ENCODE results near the gene ARFGAP1.

ARFGAP1 gene

DNA sequence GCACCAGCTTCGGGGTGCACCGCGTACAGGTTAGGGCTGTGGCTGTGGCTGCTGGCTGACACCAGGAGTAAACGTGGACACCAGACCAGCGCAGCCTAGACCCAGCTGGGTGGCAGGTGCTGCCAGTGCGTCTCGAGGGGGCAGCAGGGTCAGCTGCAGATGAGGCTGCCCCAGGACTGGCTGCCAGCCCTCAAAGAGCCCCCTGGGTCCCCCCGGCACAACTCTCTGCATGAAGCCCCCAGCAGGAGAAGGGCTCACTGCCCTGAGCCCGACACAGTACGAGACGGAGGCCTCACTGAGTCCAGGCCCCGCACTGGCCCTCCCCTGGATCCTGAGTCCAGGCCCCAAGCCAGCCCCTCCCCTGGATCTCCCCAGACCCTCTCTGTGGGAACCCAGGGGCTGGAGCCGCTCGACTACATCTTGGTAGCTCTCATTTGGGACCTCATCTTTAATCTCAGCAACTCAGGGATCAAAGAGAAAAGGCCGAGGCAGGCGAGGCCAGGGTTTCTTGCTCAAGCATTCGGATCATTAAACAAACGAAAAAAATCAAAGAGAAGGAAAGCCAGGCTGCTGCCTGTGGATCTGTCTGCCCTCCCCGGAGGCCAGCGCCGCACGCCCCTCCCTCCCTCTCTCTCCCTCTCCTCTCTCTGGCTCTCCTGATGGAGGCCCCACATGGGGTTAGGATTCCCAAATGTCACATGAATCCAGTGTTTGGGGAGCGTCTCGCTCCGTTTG lies 11.4 kb upstream of the ARFGAP1 start:
- no peak for DNase-seq

DNA sequence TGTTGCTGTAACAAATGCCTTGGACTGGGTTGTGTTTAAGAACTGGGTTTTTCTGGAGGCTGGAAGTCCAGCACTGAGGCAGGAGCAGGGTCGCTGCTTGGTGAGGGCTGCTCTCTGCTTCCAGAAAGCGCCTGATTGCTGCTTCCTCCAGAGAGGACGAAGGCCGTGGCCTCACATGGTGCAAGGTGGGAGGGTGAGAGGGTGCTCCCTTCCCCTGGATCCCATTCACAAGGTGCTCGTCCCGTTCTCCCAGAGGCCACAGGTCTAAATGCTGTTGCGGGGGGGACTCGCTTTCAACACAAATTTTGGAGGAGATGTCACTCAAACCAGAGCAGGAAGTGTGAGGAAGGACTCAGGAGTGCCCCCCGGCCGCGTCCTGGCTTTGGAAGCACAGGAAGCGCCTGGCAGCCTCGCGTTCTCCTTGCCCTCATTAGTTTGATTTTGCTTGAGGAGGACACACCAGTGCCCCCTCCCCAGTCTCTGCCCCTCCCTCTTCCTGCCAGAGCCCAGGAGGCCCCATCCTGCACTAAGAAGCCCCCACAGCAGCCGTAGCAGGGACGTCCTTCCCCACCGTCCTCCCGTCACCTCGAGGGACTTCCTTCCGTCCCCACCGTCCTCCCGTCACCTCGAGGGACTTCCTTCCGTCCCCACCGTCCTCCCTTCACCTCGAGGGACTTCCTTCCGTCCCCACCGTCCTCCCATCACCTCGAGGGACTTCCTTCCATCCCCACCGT lies 10.7 kb upstream of the ARFGAP1 start:
- no peak for DNase-seq

DNA sequence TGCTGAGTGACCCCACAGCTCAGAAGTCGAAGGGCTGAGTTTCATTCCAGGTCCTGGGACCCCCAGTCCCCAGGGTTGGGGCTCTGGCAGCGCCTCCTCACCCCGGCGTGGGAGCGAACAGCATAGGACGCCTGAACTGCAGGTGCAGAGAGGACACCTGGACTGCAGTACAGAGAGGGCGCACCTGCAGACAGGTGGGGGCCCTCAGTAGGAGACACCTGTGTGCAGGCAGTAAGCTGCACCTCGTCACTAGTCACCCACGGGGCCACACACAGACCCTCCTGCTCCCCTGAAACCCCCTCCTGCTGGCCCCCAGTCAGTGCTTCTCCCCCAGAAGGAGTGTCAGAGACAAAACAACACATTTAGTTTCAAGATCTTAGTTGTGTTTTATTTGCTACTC lies 9.8 kb upstream of the ARFGAP1 start:
- peak; percentile 65 for DNase-seq

DNA sequence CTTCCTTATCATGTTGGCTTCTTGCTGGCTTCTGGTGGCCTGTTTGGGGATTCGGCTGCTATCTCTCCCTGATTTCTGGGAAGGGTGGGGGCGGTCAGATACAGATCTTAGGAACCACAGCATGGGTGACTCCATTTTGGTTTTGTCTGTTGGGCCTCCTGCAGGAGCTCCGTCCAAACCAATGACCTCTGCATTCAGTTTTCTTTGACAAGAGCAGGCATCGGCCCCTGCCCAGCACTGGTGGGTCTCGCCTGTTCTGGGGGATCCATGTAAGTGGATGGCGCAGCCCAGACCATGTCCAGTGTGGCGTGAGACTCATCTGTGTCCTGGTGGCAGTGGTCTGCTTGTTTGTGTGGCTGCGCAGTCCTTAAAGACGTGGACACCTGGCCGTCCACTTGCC lies 8.6 kb upstream of the ARFGAP1 start:
- no peak for DNase-seq

DNA sequence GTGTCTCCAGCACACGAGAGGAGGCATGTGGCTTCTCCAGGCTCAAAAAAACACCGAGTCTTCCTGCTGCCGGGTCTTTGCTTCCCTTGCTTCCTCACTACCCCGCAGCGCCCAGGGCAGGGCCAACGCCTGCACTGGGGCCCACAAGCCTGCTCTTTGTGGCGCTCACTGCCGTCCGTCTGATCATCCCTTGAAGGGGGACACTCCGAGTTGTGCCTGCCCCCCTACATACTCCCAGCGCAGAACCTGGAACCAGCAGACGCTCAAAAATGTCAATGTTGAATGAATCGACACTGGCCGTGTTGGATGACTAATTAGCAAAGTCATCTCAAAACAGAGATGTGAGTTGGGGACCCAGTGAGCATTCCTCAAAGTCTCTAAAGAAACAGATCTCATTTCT lies 8.1 kb upstream of the ARFGAP1 start:
- no peak for DNase-seq

DNA sequence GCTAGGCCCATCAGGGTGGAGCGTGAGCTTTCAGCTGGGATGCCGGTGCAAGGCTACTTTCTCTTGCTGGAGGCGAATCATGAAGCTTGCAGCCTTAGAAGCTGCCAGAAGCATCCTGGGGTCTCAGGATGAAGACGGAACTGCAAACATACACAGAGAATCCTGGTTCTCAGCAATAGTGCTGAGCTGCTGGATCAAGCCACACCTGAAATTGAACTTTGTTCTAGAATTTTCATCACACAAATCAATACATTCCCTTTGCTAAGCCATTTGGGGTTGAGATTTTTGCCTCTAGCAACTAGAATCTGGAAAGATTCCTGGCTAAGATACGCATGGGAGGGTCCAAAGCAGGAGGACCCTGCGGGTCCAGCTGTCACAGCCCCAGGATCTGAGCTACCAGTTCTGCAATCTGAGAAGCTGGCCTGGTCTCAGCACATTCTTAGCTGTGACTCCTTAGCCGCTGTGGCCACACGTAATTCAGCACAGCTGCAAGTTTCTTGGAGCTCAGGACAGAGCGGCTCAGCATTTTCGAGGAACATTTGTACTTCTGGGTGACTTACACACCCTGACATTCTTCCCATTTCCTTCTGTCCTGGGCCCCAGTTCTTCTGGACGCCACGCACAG lies 6.6 kb upstream of the ARFGAP1 start:
- DNase-seq, result peak; percentile 73

DNA sequence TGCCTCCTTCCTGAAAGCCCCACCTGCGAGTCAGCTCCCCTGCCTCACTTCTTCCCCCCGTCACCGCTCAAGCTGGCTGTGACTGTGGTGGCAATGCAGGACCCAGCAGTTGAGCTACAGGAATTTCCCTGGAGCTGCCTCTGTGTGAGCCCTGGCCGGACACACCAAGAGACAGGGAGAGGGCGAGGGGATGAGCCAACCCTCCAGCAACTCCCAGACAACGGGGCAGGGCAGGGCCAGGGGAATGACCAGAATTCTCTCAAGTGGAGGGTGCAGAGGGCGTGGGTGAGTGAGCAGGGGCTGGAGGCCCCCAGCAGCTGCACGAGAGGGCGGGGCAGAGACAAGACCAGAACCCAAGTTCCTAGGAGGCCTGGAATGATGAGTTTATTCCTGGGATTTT lies 4.9 kb upstream of the ARFGAP1 start:
- DNase-seq, result no peak

DNA sequence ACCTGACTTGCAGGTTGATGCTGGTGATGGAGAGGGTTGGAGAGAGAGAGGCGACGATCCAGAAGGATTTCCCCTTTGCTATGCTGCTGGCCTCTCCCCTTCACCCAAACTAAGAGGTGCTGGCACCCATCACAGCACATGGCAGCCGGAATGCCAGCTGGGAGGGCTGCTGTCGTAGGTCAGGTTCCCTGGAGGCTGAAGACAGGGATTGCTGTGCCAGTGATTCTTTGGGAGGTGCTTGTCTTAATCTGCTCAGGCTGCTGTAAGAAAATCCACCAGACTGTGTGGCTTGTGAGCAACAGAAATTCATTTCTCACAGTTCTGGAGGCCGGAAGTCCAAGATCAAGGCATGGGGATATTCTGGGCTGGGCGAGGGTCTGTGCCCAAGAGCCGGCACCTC lies 4.4 kb upstream of the ARFGAP1 start:
- no peak for DNase-seq

DNA sequence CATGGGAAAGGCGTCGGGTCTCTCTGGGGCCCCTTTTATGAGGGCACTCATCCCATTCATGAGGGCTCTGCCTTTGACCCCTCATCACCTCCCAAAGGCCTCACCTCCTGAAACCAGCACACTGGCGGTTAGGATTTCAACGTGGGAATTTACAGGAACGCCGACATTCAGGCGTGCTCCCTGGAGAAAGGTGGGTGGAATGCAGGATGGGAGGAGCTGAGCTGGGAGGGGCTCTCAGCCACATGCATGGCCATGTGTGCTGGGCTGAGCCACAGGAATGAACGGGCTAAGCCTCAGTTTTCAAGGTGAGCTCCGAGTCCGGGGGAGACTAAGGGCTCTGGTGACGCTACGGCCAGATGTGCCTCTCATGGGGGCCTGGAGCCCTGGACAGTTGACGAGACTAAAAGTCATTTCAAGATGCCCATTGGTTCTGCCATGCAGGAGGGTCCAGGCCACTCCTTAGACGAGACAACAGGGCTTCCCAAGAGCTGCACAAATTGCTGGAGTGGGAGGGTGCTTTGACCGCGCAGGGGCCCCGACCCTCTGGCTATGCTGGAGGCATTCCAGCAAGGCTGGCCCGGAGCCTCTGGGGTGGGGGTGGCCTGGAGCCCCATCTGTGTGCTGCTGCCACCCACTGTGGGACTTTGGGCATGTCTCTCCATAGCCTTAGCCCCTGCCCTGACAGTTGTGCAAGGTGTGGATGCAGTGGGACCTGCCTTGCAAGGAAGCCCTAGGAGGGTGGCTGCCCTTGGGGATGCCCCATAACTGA lies 3.8 kb upstream of the ARFGAP1 start:
- no peak for DNase-seq

DNA sequence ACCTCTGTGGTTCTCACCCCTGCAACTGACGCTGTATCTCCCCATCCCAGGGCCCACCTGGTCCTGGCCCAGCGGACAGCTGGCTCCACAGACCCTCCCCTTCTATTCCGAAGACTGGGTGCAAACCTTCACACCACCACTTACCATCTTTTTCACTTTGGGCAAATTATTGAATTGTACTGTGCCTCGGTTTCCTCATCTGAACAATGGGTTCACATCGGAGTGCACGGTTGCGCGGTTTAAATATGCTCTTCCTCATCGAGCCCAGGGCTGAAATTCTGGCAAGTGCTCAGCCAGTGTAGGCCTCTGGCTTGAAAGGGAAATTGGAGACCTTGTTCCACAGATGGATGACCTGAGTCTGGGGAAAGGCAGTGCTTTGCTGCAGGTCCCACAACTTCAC lies 2.9 kb upstream of the ARFGAP1 start:
- DNase-seq, result no peak

DNA sequence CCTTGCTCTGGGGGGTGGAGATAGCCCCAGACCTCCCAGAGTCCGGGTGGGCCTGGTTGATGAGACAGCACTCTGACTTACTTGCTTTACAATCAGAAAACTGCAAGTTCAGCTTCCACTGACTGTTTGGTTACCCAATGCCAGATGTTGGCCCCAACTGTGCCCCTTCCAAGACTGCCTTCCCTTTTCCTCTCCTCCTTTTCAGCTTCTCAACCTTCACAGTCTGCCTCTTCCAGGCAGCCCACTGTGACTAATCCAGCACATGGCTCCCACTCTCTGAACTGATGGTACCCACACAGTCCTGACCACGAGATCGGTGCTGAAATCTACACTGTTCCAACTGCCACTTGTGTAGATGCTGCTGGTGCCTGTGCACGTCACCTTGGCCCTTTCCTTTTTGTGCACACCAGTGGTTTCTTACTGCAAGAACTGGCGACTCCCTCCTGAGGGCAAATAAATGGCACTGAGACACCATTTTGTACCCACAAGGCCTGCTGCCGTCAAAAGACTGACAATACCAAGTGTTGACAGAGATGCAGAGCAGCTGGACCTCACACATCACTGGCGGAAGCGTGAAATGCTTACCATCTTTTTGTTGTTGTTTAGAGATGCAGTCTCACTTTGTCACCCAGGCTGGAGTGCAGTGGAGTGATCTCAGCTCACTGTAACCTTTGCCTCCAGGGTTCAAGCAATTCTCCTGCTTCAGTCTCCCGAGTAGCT lies 1.8 kb upstream of the ARFGAP1 start:
- no peak for DNase-seq

DNA sequence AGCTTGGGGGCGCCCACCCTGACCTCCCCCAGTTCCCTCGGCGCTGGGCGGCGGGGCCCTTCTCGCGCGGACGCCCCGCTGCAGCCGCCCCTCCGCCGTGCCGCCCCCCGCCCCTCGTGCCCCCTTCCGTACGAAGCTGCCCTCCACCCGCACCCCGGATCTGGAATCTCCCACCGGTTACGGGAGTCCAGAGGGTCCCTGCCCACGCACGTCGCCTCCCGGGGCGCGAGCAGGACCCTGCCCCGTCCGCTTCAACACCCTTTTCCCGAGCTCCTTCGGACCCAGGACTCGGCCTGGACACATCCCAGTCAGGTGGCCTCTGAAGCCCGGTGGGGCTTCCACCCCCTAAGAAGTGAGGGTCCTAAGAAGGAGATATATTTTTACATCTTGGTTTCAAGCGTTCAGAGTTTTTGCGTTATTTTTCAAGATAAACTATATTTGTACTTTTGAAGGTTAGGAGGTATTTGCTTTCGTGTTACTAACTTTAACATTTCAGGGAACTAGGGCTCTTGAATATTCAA lies 506 bp downstream of the ARFGAP1 start:
- DNase-seq, result no peak

DNA sequence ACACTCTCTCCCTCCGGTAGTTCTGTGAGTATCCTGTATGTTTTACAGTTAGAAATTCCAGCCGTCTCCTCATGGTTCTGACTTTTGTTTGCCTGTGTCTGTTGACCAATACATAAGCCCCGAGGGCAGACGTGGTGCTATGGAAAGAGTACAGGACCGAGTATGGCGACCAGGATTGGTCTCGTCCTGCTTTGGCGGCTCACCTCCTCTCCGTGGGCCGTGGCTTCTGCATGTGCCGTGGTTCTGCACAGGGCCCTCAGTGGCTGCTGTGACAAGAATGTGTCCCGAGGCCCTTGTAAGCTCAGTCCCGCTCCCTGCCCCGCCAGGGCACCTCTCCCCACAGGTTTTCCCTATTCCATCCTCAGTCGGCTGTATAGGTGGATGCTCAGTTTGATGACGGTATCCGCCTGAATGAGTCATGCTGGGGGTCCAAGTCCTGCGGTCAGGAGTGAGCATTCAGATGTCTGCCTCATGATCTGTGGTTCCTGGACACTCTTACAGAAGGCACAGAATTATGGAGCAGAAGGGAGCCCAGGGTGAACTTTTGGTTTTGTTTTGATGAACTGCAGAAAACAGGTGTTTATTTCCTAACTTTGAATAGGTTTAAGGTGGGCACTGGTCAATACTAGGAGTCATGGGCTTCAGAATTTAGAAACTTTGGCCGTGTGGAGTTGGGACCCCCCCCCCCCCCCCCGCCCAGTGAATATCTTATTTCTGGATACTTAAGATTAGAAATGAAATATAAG lies 1.2 kb downstream of the ARFGAP1 start:
- DNase-seq, result no peak

DNA sequence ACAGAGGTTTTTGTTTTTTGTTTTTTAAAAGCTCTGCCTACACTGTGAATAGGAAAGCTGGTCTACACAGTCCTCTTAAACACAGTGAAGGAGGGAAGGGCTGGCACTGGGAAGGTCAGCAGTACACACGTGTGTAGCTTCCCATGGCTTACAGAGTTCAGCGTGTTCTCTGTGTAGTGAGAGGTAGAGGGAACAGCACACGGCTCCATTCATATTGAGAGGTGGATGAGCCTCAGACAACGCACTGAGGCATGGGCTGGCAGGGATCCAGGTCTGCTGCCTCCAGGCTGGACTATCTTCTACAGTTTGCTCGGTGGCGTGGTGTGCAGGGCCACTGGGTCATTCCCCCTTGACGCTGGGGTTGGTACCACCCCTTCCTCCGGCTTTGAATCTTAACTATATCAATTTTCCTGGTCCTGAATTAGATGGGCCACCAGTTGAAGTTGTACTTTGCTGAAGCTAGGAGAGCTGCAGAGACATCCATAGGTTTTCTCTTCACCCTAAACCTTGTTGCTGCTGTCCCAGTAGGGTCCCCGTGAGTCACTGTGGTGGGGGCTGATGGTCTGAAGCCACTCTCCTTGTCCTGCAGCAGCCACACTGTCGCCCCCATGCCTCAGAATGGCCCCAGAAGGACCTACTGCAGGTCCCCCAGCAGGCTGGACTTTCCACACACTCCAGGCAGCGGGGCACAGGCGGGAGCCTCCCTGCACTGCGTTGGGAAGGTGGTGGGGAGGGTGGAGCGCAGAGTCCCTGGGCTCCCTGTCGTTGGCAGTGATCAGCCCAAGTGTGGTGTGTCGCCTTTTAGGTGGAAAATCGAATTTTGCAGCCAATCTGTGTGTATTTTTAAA lies 2.0 kb downstream of the ARFGAP1 start:
- no peak for DNase-seq

DNA sequence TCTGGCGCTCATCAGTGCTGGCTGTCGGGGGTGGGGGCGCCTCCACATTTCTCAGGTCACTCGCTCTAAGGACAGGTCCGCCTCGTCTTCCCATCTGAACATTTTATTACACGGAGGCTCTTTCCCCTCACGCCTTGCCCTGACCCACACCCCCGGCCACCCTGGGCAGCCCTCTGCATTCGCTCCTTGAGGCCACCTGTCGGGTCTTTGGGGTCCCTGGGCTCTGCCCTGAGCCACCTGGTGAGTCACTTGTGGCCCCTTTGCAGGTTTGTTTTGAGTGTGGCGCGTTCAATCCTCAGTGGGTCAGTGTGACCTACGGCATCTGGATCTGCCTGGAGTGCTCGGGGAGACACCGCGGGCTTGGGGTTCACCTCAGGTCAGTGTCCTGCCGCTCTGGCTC lies 3.2 kb downstream of the ARFGAP1 start:
- DNase-seq, result no peak

DNA sequence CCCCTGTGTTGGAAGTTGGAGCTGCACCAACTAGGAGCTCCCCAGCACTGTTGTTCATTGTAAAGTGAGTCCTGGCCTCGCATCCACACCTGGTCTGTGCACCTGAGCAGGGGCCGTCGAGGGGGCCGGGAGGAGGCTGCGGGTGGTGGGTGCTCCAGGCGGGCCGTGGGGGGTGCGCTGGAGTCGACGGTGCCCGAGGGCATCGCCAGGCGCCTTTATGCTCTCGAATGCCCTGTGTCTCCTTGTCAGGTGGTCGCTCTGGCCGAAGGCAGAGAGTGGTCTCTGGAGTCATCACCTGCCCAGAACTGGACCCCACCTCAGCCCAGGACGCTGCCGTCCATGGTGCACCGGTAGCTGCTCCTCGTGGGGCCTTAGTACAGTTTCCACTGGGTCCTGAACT lies 4.3 kb downstream of the ARFGAP1 start:
- DNase-seq, result no peak

DNA sequence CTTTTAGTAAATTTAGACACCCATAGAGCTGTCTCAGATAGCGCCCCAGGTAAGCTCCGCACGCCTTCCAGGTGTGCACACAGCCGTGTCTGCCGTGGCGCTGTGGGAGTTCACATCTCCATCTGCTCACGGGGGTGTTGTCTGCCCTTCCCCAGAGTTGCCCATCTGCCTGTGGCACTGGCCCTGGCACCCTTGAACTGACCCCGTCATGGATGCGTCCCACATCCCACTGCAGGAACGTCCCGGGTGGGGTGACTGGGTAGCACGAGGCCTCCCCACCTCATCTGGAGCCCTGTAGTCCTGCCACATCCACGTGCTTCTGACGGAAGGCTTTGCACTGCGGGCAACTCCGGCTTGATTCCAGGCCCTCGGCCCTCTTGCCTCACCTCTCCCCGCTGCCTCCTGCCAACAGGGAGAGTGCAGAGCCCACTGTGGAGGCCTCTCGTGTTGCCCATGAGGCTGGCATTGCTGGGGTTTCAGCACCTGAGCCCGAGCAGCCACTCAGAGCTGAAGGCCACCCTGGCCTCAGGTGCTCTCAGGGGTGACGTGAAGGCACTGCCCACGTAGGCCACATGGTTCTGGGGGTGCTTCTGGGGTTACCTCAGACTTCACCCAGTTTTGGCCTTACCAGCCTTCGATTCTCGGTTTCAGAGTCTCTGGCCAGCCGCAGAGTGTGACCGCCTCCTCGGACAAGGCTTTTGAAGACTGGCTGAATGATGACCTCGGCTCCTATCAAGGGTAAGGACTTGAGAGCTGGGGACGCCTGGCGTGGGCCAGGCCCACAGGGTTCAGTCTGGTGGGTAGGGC lies 5.1 kb downstream of the ARFGAP1 start:
- DNase-seq, result no peak

DNA sequence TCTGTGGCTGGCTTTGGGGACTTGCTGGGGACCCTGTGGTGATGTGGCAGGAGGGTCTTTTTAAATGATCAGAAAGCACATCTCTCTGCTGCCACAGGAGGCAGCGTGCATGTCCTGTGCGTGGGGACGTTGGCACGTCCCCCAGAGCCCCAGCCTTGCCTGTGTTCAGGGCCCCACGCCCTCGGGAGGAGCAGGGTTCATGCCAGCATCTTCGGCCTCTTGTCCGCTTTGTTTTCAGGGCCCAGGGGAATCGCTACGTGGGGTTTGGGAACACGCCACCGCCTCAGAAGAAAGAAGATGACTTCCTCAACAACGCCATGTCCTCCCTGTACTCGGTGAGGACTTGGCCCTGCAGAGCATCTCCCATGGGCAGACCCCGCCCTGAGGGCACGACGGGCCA lies 6.0 kb downstream of the ARFGAP1 start:
- DNase-seq, result no peak

DNA sequence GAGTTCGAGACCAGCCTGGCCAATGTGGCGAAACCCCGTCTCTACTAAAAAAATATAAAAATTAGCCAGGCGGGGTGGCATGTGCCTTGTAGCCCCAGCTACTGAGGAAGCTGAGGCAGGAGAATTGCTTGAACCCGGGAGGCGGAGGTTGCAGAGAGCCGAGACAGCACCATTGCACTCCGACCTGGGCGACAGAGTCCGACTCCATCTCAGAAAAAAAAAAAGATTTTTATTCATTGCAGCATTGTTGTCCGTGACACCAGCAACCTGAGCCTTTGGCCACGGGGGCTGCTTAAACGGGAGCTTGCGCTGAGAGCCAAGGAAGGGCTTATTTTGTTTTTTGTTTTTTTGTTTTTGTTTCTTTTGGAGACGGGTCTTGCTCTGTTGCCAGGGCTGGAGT lies 7.3 kb downstream of the ARFGAP1 start:
- no peak for DNase-seq

DNA sequence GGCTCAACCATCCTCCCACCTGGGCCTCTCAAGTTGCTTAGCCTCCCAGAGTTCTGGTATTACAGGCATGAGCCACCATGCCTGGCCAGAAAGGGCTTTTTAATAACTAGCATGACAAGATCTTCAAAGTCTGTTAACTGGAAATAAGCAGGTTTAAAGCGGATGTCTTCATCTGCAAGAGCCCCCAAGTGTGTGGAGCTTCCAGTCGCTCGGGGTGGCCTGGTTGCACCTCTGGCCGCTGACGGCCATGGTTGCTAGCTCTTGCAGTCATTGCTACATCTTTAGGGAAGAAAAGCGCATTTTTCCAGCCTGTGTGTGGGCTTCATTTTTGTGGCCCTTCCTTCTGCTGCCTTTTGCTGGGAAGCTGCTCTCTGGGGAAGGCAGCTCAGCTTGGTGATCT lies 7.8 kb downstream of the ARFGAP1 start:
- DNase-seq, result no peak

Data from RPMI8226 (cell line).